ENCODE results near the gene PURB.

The PURB gene

DNA sequence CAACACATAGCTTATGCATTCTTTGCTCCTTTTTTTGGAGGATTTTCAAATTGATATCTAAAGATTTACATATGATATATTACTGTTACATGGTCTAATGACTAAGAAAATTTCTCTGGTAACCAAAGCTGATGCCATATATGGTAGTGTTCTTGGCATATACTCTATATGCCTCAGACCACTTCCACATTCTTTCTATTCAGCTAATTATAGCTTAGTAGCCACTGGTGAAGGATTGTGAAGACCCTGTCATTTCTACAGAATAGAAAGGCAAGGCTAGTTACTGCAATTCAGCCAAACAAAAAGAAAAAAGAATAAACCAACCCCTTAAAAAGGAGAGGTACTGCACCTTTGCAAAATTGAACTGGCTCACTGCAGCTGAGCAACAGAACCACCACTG, 3.7 kb downstream of the PURB start:
- TF ChIP-seq EZH2phosphoT487 (IDR thresholded peaks at IDR 0.05; ENCODE audit: low read length) = no peak
- TF ChIP-seq, protein P1, sequence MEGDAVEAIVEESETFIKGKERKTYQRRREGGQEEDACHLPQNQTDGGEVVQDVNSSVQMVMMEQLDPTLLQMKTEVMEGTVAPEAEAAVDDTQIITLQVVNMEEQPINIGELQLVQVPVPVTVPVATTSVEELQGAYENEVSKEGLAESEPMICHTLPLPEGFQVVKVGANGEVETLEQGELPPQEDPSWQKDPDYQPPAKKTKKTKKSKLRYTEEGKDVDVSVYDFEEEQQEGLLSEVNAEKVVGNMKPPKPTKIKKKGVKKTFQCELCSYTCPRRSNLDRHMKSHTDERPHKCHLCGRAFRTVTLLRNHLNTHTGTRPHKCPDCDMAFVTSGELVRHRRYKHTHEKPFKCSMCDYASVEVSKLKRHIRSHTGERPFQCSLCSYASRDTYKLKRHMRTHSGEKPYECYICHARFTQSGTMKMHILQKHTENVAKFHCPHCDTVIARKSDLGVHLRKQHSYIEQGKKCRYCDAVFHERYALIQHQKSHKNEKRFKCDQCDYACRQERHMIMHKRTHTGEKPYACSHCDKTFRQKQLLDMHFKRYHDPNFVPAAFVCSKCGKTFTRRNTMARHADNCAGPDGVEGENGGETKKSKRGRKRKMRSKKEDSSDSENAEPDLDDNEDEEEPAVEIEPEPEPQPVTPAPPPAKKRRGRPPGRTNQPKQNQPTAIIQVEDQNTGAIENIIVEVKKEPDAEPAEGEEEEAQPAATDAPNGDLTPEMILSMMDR (IDR thresholded peaks at IDR 0.05; ENCODE audit: low read length) = no peak
- TF ChIP-seq EZH2 (optimal IDR thresholded peaks at IDR 0.05; ENCODE audit: low read depth, low read length) = no peak
- Histone ChIP-seq H3F3A (ENCODE audit: insufficient read depth, low read length) (peaks cover 20% of the 10 kb centered on the region), H3K27ac (ENCODE audit: low read length) (no peak overlapping the region), H3K9me2 (replicated peaks; ENCODE audit: insufficient read depth, low read length) (no peaks in the 10 kb centered on the region), H3K36me3 (replicated peaks; ENCODE audit: insufficient read depth, low read length) (0 out of 2 replicates have a peak, but pooled peaks cover 9% of the 10 kb centered on the region), H3K27me3 (replicated peaks; ENCODE audit: insufficient read depth, low read length) (no peaks in the 10 kb centered on the region), H3K4me3 (ENCODE audit: low read length) (no peak overlapping the region), H3K4me1 (ENCODE audit: low read length) (peaks cover 38% of the 10 kb centered on the region), H3K9me3 (replicated peaks; ENCODE audit: insufficient read depth, low read length) (no peaks in the 10 kb centered on the region), H3K9ac (ENCODE audit: low read length) (no peak overlapping the region), H3K79me2 (ENCODE audit: low read length) (peaks cover 57% of the 10 kb centered on the region), H3K4me2 (ENCODE audit: low read depth, low read length) (peak overlapping the region; percentile 88; the same call in 1 of the 2 replicates), H4K20me1 (ENCODE audit: insufficient read depth, low read length) (0 out of 2 replicates have a peak, but pooled peaks cover 4% of the 10 kb centered on the region), H2AFZ (ENCODE audit: low read length) (no peak overlapping the region)
- no peak for DNase-seq

DNA sequence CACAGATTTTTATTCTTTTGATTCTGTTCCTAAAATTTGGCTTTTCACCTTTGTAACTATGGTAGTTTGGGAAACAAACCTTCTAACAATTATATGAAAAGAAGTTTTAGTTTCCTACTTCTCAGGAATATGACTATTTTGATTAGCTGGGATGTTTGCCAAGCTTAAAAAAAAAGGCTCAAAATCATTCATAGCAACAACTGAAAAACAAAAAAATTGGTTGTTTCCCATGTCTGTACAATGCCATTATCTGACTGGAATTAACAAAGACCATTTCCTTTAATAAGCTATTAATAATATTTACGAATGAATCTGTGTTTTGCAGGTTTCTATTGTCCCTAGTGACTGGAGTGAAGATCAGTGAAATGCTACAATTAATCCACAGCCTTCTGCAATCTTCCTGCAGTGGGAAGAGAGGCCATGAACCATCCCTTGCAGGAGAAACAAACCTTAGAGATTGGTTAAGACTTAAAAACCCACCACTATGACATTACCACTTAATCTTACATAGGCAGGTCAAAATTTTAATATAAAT, 4.2 kb downstream of the PURB start:
- Histone ChIP-seq H3K36me3 (replicated peaks; ENCODE audit: insufficient read depth, low read length) (0 out of 2 replicates have a peak, but pooled peaks cover 9% of the 10 kb centered on the region), H3K27ac (ENCODE audit: low read length) (no peak overlapping the region), H3F3A (ENCODE audit: insufficient read depth, low read length) (peaks cover 17% of the 10 kb centered on the region), H4K20me1 (ENCODE audit: insufficient read depth, low read length) (0 out of 2 replicates have a peak, but pooled peaks cover 4% of the 10 kb centered on the region), H2AFZ (ENCODE audit: low read length) (no peak overlapping the region), H3K9me3 (replicated peaks; ENCODE audit: insufficient read depth, low read length) (no peaks in the 10 kb centered on the region), H3K4me2 (ENCODE audit: low read depth, low read length) (peak overlapping the region; percentile 88; the same call in 1 of the 2 replicates), H3K79me2 (ENCODE audit: low read length) (peaks cover 57% of the 10 kb centered on the region), H3K27me3 (replicated peaks; ENCODE audit: insufficient read depth, low read length) (no peaks in the 10 kb centered on the region), H3K9ac (ENCODE audit: low read length) (no peak overlapping the region), H3K9me2 (replicated peaks; ENCODE audit: insufficient read depth, low read length) (no peaks in the 10 kb centered on the region), H3K4me1 (ENCODE audit: low read length) (peaks cover 38% of the 10 kb centered on the region), H3K4me3 (ENCODE audit: low read length) (no peak overlapping the region)
- TF ChIP-seq, protein P1 (IDR thresholded peaks at IDR 0.05; ENCODE audit: low read length) = no peak
- TF ChIP-seq EZH2 (optimal IDR thresholded peaks at IDR 0.05; ENCODE audit: low read depth, low read length) = no peak
- TF ChIP-seq EZH2phosphoT487 (IDR thresholded peaks at IDR 0.05; ENCODE audit: low read length) = no peak
- no peak for DNase-seq

DNA sequence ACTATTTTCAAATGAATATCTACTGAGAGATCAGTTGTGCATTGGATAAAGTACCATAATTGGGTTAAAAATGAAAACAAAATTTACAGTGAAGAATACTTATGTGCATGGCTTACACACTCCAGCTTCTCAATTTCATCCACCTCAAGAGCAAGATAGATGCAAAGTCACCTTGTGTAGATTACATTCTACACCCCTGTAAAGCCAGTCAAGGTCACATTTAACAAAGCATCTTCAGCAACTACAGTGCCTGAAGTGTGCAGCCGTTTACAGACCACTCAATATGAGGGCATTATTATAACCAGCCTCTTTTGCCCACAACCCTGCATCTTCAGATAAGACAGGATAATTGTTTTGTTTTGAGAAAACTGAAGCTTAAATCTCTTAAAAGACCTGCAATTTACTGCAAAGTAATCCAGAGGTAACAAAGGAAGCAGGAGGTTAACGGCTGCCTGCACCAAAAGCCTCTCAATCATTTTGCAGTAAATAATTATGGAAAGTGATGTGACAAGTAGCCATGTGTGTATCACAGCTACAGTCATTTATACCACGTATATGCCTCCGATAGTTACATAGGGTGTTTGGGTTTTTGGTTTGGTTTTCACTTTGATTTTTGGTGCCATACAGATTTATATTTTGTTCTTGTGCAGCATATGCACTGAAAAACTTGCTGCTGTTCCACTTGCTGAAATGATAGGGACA, 4.9 kb downstream of the PURB start:
- no peaks in the 10 kb centered on the region for H3K9me2 ChIP-seq (replicated peaks; ENCODE audit: insufficient read depth, low read length)
- no peak overlapping the region for H3K27ac ChIP-seq (ENCODE audit: low read length)
- no peak overlapping the region for H3K4me3 ChIP-seq (ENCODE audit: low read length)
- 0 out of 2 replicates have a peak, but pooled peaks cover 4% of the 10 kb centered on the region for H4K20me1 ChIP-seq (ENCODE audit: insufficient read depth, low read length)
- no peak for TF ChIP-seq EZH2 (optimal IDR thresholded peaks at IDR 0.05; ENCODE audit: low read depth, low read length)
- peaks cover 57% of the 10 kb centered on the region for H3K79me2 ChIP-seq (ENCODE audit: low read length)
- peak overlapping the region; percentile 88; the same call in 1 of the 2 replicates for H3K4me2 ChIP-seq (ENCODE audit: low read depth, low read length)
- H3K9ac ChIP-seq (ENCODE audit: low read length) = no peak overlapping the region
- H3K36me3 ChIP-seq (replicated peaks; ENCODE audit: insufficient read depth, low read length) = 0 out of 2 replicates have a peak, but pooled peaks cover 9% of the 10 kb centered on the region
- H3K27me3 ChIP-seq (replicated peaks; ENCODE audit: insufficient read depth, low read length) = no peaks in the 10 kb centered on the region
- no peak for DNase-seq
- peaks cover 11% of the 10 kb centered on the region; the same call in 1 of the 2 replicates for H3F3A ChIP-seq (ENCODE audit: insufficient read depth, low read length)
- H3K4me1 ChIP-seq (ENCODE audit: low read length) = peaks cover 38% of the 10 kb centered on the region
- H3K9me3 ChIP-seq (replicated peaks; ENCODE audit: insufficient read depth, low read length) = no peaks in the 10 kb centered on the region
- H2AFZ ChIP-seq (ENCODE audit: low read length) = no peak overlapping the region
